ENCODE results near the gene SEPTIN1.
"Not testable (repeated sequence)": the region's sequence is repeated elsewhere in the genome, so short reads cannot be mapped to it uniquely, and the experiment has no call there.

SEPTIN1 gene

GRCh38 chr16:30399435-30400186 lies 17.2 kb upstream of the SEPTIN1 start:
- no peak for DNase-seq

GRCh38 chr16:30398661-30399434 lies 16.5 kb upstream of the SEPTIN1 start:
- DNase-seq = no peak

- no peak for DNase-seq
Observed at GRCh38 chr16:30397776-30398660, 15.7 kb upstream of the SEPTIN1 start.

GRCh38 chr16:30397056-30397455 lies 14.7 kb upstream of the SEPTIN1 start:
- DNase-seq = no peak

- DNase-seq = not testable (repeated sequence)
Observed at GRCh38 chr16:30396627-30397026, 14.3 kb upstream of the SEPTIN1 start.

- peak; percentile 20 for DNase-seq
Observed at GRCh38 chr16:30395992-30396585, 13.7 kb upstream of the SEPTIN1 start.

- DNase-seq = peak; percentile 85
Observed at GRCh38 chr16:30395155-30395991, 13.0 kb upstream of the SEPTIN1 start, which contains the start of gene ZNF48. ZNF48 (plus strand) TSS chr16:30395420; CDS start chr16:30395795, 375 bp downstream.

- peak; percentile 32 for DNase-seq
Observed at GRCh38 chr16:30394592-30395154, 12.3 kb upstream of the SEPTIN1 start.

GRCh38 chr16:30383521-30383920 lies 1.2 kb upstream of the SEPTIN1 start:
- no peak for DNase-seq

GRCh38 chr16:30381291-30382041 lies 895 bp downstream of the SEPTIN1 start:
- DNase-seq = no peak

GRCh38 chr16:30380803-30381208 lies 1.6 kb downstream of the SEPTIN1 start:
- DNase-seq = no peak

GRCh38 chr16:30380072-30380802 lies 2.1 kb downstream of the SEPTIN1 start:
- DNase-seq = no peak

GRCh38 chr16:30379158-30379783 lies 3.1 kb downstream of the SEPTIN1 start:
- no peak for DNase-seq

- peak; percentile 98 for DNase-seq
Observed at GRCh38 chr16:30378236-30379157, 3.9 kb downstream of the SEPTIN1 start.

GRCh38 chr16:30377812-30378235 lies 4.5 kb downstream of the SEPTIN1 start:
- DNase-seq = peak; percentile 92

GRCh38 chr16:30377050-30377811 lies 5.1 kb downstream of the SEPTIN1 start:
- no peak for DNase-seq

- DNase-seq = no peak
Observed at GRCh38 chr16:30376461-30376902, 5.9 kb downstream of the SEPTIN1 start.

All from fibroblast of skin of right biceps (primary cell).